H9 (cell line): ENCODE results near the gene PTK7. TPM values are rescaled to one million over a fixed set of nuclear protein-coding genes. Genes with fewer than 3 reads are reported as not detected.

Experiments used
- DNase-seq: peaks from one replicate; pipeline ENCODE4 v3.0.0-alpha.2; 2017
- H2AFZ ChIP-seq: one replicate; pipeline ENCODE4 v1.6.1; 2013; ENCODE audit warnings: mild to moderate bottlenecking, low read length, control low read depth, moderate library complexity
- H2AK5ac ChIP-seq: 2 replicates; pipeline ENCODE4 v1.6.1; 2013; ENCODE audit warnings: low read length, control low read depth, mixed read lengths; ENCODE audit not compliant: insufficient read length
- H2BK120ac ChIP-seq: one replicate; pipeline ENCODE4 v1.6.1; 2013; ENCODE audit warnings: low read depth, mild to moderate bottlenecking, low read length, control low read depth, inconsistent platforms; ENCODE audit not compliant: poor library complexity, severe bottlenecking
- H2BK12ac ChIP-seq: 2 replicates; pipeline ENCODE4 v1.6.1; 2013; ENCODE audit warnings: low read length, control low read depth, mixed read lengths, low read depth; ENCODE audit not compliant: insufficient read length
- H2BK15ac ChIP-seq: 2 replicates; pipeline ENCODE4 v1.6.1; 2013; ENCODE audit warnings: low read depth, low read length, control low read depth
- H2BK20ac ChIP-seq: one replicate; pipeline ENCODE4 v1.6.1; 2013; ENCODE audit warnings: low read depth, mild to moderate bottlenecking, low read length, control low read depth, inconsistent platforms; ENCODE audit not compliant: poor library complexity, severe bottlenecking
- H2BK5ac ChIP-seq: 2 replicates; pipeline ENCODE4 v1.6.1; 2013; ENCODE audit warnings: low read length, control low read depth, mixed read lengths; ENCODE audit not compliant: insufficient read length
- H3K14ac ChIP-seq: 2 replicates; pipeline ENCODE4 v1.6.1; 2013; ENCODE audit warnings: low read length, control low read depth; ENCODE audit not compliant: insufficient read depth
- H3K18ac ChIP-seq: 2 replicates; pipeline ENCODE4 v1.6.1; 2013; ENCODE audit warnings: low read depth, mild to moderate bottlenecking, mixed read lengths, low read length, control low read depth; ENCODE audit not compliant: insufficient read length
- H3K23ac ChIP-seq: 2 replicates; pipeline ENCODE4 v1.6.1; 2013; ENCODE audit warnings: low read length, control low read depth, mixed read lengths, low read depth; ENCODE audit not compliant: insufficient read length
- H3K23me2 ChIP-seq: 2 replicates; pipeline ENCODE4 v1.6.1; 2013; ENCODE audit warnings: low read depth, mild to moderate bottlenecking, mixed read lengths, low read length, control low read depth; ENCODE audit not compliant: insufficient read length, poor library complexity, severe bottlenecking
- H3K27ac ChIP-seq: 2 replicates; pipeline ENCODE4 v1.5.1; 2013; ENCODE audit warnings: low read length, control low read depth, mixed read lengths, low read depth; ENCODE audit not compliant: insufficient read length
- H3K27me3 ChIP-seq: 2 replicates; pipeline ENCODE4 v1.6.1; 2013; ENCODE audit warnings: low read length, control low read depth, inconsistent platforms; ENCODE audit not compliant: insufficient read depth
- H3K4ac ChIP-seq: 2 replicates; pipeline ENCODE4 v1.6.1; 2013; ENCODE audit warnings: low read depth, mild to moderate bottlenecking, control low read depth, inconsistent platforms, low read length, moderate library complexity
- H3K4me1 ChIP-seq: 2 replicates; pipeline ENCODE4 v1.6.1; 2013; ENCODE audit warnings: low read length, control low read depth, inconsistent platforms; ENCODE audit not compliant: insufficient read depth
- H3K4me2 ChIP-seq: 2 replicates; pipeline ENCODE4 v1.6.1; 2013; ENCODE audit warnings: low read length, control low read depth, mixed read lengths; ENCODE audit not compliant: insufficient read length, insufficient read depth
- H3K56ac ChIP-seq: 2 replicates; pipeline ENCODE4 v1.6.1; 2013; ENCODE audit warnings: low read depth, mild to moderate bottlenecking, mixed read lengths, low read length, control low read depth; ENCODE audit not compliant: insufficient read length
- H3K79me1 ChIP-seq: 2 replicates; pipeline ENCODE4 v1.6.1; 2013; ENCODE audit warnings: low read depth, mild to moderate bottlenecking, moderate library complexity, low read length, control low read depth, inconsistent platforms; ENCODE audit not compliant: insufficient read depth, poor library complexity, severe bottlenecking
- H3K79me2 ChIP-seq: 2 replicates; pipeline ENCODE4 v1.6.1; 2013; ENCODE audit warnings: low read length, control low read depth, inconsistent platforms; ENCODE audit not compliant: insufficient read depth
- H3K9ac ChIP-seq: 2 replicates; pipeline ENCODE4 v1.6.1; 2013; ENCODE audit warnings: low read length, control low read depth, mixed read lengths; ENCODE audit not compliant: insufficient read length; ENCODE audit errors: extremely low read depth
- H3K9me3 ChIP-seq: one replicate; pipeline ENCODE4 v1.6.1; 2013; ENCODE audit warnings: low read depth, low read length, inconsistent platforms; ENCODE audit not compliant: control insufficient read depth
- H3T11ph ChIP-seq: one replicate; pipeline ENCODE4 v1.6.1; 2013; ENCODE audit warnings: mild to moderate bottlenecking, low read length, control low read depth, inconsistent platforms
- H4K20me1 ChIP-seq: one replicate; pipeline ENCODE4 v1.6.1; 2013; ENCODE audit not compliant: control insufficient read depth, insufficient read length, insufficient read depth
- H4K5ac ChIP-seq: 2 replicates; pipeline ENCODE4 v1.6.1; 2013; ENCODE audit warnings: low read depth, mild to moderate bottlenecking, mixed read lengths, low read length, control low read depth; ENCODE audit not compliant: insufficient read length
- H4K8ac ChIP-seq: replicated peaks from 2 replicates; pipeline ENCODE4 v1.6.1; 2013; ENCODE audit warnings: low read length, control low read depth, mixed read lengths, low read depth; ENCODE audit not compliant: insufficient read length
- H4K91ac ChIP-seq: 2 replicates; pipeline ENCODE4 v1.6.1; 2013; ENCODE audit warnings: low read depth, mild to moderate bottlenecking, moderate library complexity, mixed read lengths, low read length, control low read depth; ENCODE audit not compliant: insufficient read length
- H3K27ac Mint-ChIP-seq, 3 experiments: 2 replicates in 2 of 3; 3 replicates in 1 of 3; pipeline ENCODE4 v1.8.0; 2020 to 2021; ENCODE audit warnings: mixed read lengths in 3 of 3, mild to moderate bottlenecking in 1 of 3, moderate library complexity in 1 of 3
- H3K27me3 Mint-ChIP-seq: 2 replicates; pipeline ENCODE4 v1.8.0; 2021; ENCODE audit warnings: low read depth, mild to moderate bottlenecking, moderate library complexity, mixed read lengths
- H3K36me3 Mint-ChIP-seq, 3 experiments: 2 replicates in 2 of 3; 3 replicates in 1 of 3; pipeline ENCODE4 v1.8.0; 2020 to 2021; ENCODE audit warnings: low read depth in 3 of 3, mixed read lengths in 3 of 3; ENCODE audit not compliant: insufficient read depth in 1 of 3
- H3K4me1 Mint-ChIP-seq, 2 experiments: 2 replicates each; pipeline ENCODE4 v1.8.0; 2020; ENCODE audit warnings: mixed read lengths in 2 of 2
- H3K4me3 Mint-ChIP-seq, 2 experiments: 2 replicates in 1 of 2; 3 replicates in 1 of 2; pipeline ENCODE4 v1.8.0; 2020 to 2021; ENCODE audit warnings: mild to moderate bottlenecking in 2 of 2, mixed read lengths in 2 of 2, moderate library complexity in 1 of 2
- H3K9me3 Mint-ChIP-seq, 2 experiments: 2 replicates in 1 of 2; 3 replicates in 1 of 2; pipeline ENCODE4 v1.8.0; 2020; ENCODE audit warnings: mild to moderate bottlenecking in 2 of 2, mixed read lengths in 2 of 2, moderate library complexity in 1 of 2
- whole genome bisulfite sequencing: extraction: QIAGEN DNeasy Blood & Tissue Kit; methylation state at CpG from one replicate; pipeline ENCODE4 v1.1.7; 2013; ENCODE audit warnings: missing lambda C conversion rate, low lambda C conversion rate, mixed read lengths; ENCODE audit not compliant: insufficient read length; ENCODE audit errors: extremely low coverage; 5-methylcytosine and 5-hydroxymethylcytosine counted together
- total RNA-seq: library from RNA; stranded (reverse); gene quantifications from 2 replicates; pipeline ENCODE4 v1.2.1, GENCODE V29; 2021
- TF ChIP-seq, protein P1 (sequence below): fragments of 200-600 bp; sonication (generic); conservative IDR thresholded peaks from 3 replicates; pipeline ENCODE4 v1.8.0; 2021; ENCODE audit warnings: antibody characterized with exemption, mild to moderate bottlenecking

PTK7 gene
- total RNA-seq, 1 experiment from 2014 or later = 128 TPM

GRCh38 chr6:43095939-43096338 is 19.8 kb downstream of the PTK7 start:
- Histone ChIP-seq H2BK5ac (no peak overlapping the region), H3K4ac (no peak overlapping the region), H4K8ac (no peak overlapping the region), H2BK15ac (no peak overlapping the region), H3K9ac (no peak overlapping the region), H3K79me2 (peaks cover 9% of the 10 kb centered on the region; the same call in 1 of the 2 replicates), H3K14ac (no peak overlapping the region), H3T11ph (no peak overlapping the region), H3K23me2 (no peaks in the 10 kb centered on the region), H3K27me3 (no peaks in the 10 kb centered on the region), H3K23ac (no peak overlapping the region), H3K4me2 (no peak overlapping the region), H3K79me1 (no peaks in the 10 kb centered on the region), H3K27ac (no peak overlapping the region), H2AFZ (no peak overlapping the region), H2BK20ac (no peak overlapping the region), H2BK120ac (no peak overlapping the region), H4K20me1 (no peaks in the 10 kb centered on the region), H4K91ac (no peak overlapping the region), H3K4me1 (peaks cover 17% of the 10 kb centered on the region), H3K18ac (no peak overlapping the region), H2AK5ac (no peak overlapping the region), H3K9me3 (no peaks in the 10 kb centered on the region), H3K56ac (no peak overlapping the region), H4K5ac (no peak overlapping the region), H2BK12ac (no peak overlapping the region)
- H3K4me1 Mint-ChIP-seq = peaks cover 52 to 59% of the 10 kb centered on the region in 2 experiments
- H3K9me3 Mint-ChIP-seq = no peaks in the 10 kb centered on the region
- TF ChIP-seq, protein P1, sequence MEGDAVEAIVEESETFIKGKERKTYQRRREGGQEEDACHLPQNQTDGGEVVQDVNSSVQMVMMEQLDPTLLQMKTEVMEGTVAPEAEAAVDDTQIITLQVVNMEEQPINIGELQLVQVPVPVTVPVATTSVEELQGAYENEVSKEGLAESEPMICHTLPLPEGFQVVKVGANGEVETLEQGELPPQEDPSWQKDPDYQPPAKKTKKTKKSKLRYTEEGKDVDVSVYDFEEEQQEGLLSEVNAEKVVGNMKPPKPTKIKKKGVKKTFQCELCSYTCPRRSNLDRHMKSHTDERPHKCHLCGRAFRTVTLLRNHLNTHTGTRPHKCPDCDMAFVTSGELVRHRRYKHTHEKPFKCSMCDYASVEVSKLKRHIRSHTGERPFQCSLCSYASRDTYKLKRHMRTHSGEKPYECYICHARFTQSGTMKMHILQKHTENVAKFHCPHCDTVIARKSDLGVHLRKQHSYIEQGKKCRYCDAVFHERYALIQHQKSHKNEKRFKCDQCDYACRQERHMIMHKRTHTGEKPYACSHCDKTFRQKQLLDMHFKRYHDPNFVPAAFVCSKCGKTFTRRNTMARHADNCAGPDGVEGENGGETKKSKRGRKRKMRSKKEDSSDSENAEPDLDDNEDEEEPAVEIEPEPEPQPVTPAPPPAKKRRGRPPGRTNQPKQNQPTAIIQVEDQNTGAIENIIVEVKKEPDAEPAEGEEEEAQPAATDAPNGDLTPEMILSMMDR = no peak
- no CpG with 5 or more reads among the region's 7 CpGs for WGBS
- no peaks in the 10 kb centered on the region for H3K27me3 Mint-ChIP-seq
- H3K27ac Mint-ChIP-seq = peak overlapping the region; percentile 77 to 96 (median 92)
- DNase-seq = peak; percentile 29
- no peaks in the 10 kb centered on the region for H3K36me3 Mint-ChIP-seq
- no peak overlapping the region; a peak in 1 of 5 replicates for H3K4me3 Mint-ChIP-seq
